Measurements from ENCODE around the gene ELN.
A peak's percentile ranks its signal among the peaks of the same experiment; 100 is the strongest.
"Not testable (repeated sequence)": the region's sequence is repeated elsewhere in the genome, so short reads cannot be mapped to it uniquely, and the experiment has no call there.

ELN gene

GRCh38 chr7:74040791-74041520 lies 13.0 kb downstream of the ELN start:
- no peak for DNase-seq (ENCODE audit: low read depth, low spot score)

DNA sequence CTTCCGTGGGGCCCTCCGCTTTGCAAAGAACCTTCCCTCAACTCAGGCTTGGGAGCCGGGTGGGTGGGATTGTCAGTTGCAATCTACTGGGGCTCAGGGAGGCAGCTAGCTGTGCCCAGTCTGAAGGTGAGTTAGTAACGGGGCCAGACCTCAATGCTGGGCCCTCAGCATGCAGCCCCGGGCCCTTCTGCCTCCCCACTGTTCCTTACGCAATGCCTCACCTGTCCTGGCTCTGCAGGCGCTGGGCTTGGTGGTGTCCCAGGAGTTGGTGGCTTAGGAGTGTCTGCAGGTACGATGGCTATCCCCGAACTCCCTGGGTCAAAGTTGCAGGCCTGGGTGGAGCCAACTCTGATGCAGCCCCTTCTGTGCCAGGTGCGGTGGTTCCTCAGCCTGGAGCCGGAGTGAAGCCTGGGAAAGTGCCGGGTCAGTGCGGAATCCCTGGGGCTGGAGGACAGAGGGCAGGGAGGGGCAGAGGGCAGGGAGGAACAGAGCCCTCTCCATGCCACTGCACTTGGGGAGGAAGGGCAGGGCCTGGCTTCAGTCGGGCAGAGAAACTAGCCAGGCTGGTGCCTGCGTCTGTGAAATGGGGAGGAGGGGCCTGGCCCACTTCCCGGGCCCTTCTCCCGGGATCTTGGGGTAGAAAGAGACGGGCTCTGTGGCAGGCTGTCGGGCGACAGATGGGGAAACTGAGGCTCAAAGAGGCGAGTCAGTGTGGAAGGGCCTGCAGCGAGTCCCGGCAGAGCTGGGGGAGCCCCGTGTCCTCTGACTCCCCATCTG lies 15.0 kb downstream of the ELN start:
- peak; percentile 23 for DNase-seq (ENCODE audit: low read depth, low spot score)

DNA sequence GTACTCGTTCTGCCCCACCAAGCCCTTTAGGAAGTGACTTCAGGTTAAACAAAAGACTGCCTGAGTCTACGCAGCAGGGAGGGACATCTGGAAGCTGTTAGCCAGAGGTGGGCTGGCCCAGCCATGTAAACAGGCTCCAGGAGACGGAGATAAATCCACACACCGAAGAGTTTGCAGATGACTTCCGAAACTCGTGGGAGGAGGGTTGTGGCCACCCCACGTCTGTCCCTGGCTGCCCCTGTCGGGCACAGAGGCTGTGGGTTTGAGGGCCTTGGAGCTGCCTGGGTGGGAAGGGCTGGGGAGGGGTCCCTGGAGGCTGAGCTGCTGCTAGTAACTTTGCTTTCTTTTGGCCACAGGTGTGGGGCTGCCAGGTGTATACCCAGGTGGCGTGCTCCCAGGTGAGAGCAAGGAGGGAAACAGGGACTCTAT lies 15.6 kb downstream of the ELN start:
- DNase-seq (ENCODE audit: low read depth, low spot score) = no peak

DNA sequence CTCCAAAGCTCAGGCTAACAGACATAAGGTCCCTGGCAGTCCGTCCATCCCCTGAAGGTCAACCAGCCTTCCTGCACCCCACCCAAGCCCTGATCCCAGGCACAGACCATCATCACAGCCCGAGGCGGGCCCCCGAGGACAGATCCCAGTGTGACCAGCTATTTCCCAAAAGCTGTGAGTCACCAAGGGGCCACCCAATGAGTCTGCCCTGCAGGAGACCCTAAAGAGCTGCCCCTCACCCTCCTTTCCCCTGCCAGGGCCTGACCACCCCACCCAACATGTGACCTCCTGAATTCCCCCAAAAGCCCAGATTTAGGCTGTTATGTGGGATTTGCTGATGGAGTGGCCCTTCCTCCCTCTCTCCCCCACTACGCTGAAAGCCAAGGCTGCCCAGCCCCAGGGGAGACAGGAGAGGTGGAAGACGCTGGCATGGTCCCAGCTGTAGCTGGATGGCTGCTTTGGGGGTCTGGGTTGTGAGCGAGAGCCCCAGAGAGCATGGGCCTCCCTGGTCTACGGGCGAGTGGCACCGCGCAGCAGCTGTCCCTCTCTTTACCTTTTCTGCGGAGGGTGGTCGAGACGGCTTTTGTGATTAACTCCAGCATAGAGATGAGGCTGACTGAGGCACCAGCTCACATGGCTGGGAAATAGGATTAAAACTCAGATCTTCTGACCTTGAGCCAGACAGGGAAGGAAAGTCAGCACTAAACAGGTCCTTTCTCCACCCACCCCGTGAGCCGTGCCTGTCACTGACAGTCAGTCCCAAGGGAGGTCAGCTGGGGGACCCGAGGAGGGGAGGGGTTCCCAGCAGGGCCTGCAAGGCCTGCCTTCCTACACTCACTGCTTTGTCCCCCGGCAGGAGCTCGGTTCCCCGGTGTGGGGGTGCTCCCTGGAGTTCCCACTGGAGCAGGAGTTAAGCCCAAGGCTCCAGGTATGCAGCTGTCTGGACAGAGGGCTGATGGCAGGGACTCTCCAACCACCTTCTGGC lies 16.7 kb downstream of the ELN start:
- DNase-seq (ENCODE audit: low read depth, low spot score) = no peak

- not testable (repeated sequence) for DNase-seq (ENCODE audit: low read depth, low spot score)
Measured at GRCh38 chr7:74046581-74046980, 18.6 kb downstream of the ELN start.

DNA sequence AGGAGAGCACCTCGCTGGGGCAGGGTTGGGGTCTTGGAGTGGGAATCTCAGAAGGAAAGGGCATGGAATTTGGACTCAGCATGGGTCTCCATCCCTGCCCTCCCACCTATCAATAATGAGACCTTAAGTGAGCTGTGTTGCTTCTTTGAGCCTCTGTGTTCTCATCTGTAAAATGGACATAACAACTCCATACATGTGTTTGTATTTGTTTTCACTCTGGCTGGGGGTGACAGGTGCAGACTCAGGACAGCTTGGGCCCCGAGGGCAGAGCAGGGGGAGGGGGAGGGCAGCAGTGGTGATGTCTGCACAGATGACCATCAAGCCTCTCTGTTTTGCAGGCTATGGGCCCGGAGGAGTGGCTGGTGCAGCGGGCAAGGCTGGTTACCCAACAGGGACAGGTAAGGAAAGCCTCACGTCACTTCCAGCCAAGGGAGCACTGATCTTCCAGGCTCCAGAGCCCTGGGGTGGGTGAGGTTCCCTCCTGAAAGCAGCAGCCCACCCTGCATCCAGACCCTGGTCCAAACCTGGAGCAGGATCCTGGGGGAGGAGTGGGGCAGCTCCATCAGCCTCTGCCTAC lies 19.9 kb downstream of the ELN start:
- DNase-seq (ENCODE audit: low read depth, low spot score) = no peak

GRCh38 chr7:74048999-74049599 lies 21.1 kb downstream of the ELN start:
- no peak for DNase-seq (ENCODE audit: low read depth, low spot score)

DNA sequence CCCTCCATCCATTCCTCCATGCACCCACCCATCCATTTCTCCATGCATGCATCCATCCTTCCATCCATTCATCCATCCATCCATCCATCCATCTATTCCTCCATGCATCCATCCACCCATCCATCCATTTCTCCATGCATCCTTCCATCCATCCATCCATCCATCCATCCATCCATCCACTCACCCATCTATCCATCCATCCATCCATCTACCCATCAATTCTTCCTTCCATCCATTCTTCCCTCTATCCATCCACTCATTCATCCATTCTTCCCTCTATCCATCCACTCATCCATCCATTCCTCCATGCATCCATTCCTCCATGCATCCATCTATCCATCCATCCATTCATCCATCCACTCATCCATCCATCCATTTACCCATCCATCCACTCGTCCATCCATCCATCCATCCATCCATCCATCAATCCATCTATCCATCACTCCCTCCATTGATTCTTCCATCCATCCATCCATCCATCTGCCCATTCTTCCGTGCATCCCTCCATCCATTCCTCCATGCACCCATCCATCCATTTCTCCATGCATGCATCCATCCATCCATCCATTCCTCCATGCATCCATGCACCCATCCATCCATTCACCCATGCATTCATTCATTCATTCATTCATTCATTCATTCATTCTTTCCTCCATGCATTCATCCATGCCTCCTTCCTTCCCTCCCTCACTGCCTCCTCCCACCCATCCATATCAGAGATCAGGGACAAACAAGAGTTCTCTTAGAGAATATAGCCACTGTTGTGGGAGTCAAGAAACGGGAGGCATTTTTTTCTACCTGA lies 22.2 kb downstream of the ELN start:
- no peak for DNase-seq (ENCODE audit: low read depth, low spot score)

- peak; percentile 71 for DNase-seq (ENCODE audit: low read depth, low spot score)
Measured at GRCh38 chr7:74051193-74051592, 23.2 kb downstream of the ELN start.

- DNase-seq (ENCODE audit: low read depth, low spot score) = peak; percentile 46
Measured at GRCh38 chr7:74051629-74052410, 23.8 kb downstream of the ELN start.

- DNase-seq (ENCODE audit: low read depth, low spot score) = no peak
Measured at GRCh38 chr7:74052628-74053027, 24.7 kb downstream of the ELN start.

- DNase-seq (ENCODE audit: low read depth, low spot score) = no peak
Measured at GRCh38 chr7:74053589-74054186, 25.7 kb downstream of the ELN start.

GRCh38 chr7:74056096-74056915 lies 28.3 kb downstream of the ELN start:
- no peak for DNase-seq (ENCODE audit: low read depth, low spot score)

DNA sequence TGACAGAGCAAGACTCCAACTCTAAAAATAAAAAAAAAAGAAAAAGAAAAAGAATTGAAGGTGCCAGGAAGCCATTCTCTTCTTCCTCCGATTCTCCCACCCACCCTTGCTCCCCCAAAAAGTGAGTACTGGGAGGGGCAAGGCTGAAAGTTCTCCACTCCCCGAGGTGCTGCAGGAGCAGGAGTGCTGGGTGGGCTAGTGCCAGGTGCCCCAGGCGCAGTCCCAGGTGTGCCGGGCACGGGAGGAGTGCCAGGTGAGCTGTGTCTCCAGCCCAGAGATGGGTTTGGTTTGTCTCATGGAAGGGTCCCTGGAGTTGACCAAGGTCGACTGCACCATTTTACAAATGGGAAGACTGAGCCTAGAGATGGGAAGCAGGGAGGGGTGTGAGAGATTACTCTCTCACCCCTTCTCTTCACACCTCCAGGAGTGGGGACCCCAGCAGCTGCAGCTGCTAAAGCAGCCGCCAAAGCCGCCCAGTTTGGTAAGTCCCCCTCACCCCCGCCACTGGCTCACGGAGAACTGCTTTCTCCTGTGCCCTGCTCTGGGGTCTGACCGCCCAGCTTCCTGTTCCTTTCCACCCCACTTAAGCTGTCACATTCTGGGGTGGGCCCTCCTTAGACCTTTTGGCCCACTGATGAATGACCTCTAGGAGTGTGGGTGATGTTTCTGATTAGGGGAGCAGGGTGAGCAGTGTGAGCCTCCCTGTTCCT lies 29.4 kb downstream of the ELN start:
- DNase-seq (ENCODE audit: low read depth, low spot score) = no peak

GRCh38 chr7:74057987-74058386 lies 30.0 kb downstream of the ELN start:
- DNase-seq (ENCODE audit: low read depth, low spot score) = no peak

- DNase-seq (ENCODE audit: low read depth, low spot score) = no peak
Measured at GRCh38 chr7:74058486-74058885, 30.5 kb downstream of the ELN start.

- DNase-seq (ENCODE audit: low read depth, low spot score) = no peak
Measured at GRCh38 chr7:74059037-74059436, 31.1 kb downstream of the ELN start.
